GM21576 (cell line): ENCODE data around the gene HLA-DOB.

ENCODE experiments used
- ATAC-seq: cut with Tn5 transposase; IDR thresholded peaks from one replicate; pipeline ENCODE4 v1.9.1; 2021; ENCODE audit warnings: mild to moderate bottlenecking, moderate library complexity; ENCODE audit not compliant: unreplicated experiment

The HLA-DOB gene

DNA sequence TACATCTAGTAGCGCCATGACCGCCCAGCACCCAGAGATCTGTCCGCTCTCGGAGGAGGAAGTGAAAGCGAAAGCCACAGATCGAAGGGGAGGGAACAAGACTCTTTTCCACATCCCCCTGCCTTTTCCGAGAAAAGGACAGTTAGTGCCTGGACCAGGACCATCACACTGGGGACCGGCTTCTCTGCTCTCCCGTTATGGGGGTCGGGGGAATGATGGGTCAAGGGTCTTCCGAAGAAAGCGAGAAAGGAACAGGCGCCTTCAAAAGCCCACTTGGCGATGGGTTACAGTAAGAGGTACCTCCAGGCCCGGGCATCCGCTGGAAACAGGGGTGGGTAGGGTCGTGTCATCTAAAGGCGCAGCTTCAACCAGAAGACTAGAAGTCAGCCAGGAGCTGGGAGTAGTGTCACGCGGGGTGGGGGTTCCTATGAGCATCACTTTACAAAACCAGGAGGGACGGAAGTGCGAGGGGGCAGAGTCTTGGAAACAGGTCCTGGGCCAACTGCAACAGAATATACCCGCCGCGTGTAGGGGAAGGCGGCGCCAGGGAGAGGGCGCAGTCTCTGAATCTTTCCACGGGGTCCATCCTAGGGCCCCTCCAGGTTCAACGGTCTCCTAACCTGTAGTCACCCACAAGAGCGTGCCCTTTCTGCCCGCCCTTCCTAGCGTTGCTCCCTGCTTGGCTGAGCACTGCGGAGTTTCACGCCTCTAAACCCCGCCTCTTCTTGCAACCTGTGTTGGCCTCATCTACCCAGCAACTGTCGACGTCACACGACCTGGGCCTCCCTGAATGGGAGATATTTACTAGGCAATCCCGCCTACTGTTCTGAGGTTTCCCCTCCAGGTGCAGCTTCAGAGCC is 27.4 kb upstream of the HLA-DOB start, which contains the start of gene PSMB8:
TSS of gene PSMB8 (minus strand) at position 69 of the 860 bp plus-strand sequence. CDS start at position 18, 51 bp downstream.
- ATAC-seq: peak; percentile 64

DNA sequence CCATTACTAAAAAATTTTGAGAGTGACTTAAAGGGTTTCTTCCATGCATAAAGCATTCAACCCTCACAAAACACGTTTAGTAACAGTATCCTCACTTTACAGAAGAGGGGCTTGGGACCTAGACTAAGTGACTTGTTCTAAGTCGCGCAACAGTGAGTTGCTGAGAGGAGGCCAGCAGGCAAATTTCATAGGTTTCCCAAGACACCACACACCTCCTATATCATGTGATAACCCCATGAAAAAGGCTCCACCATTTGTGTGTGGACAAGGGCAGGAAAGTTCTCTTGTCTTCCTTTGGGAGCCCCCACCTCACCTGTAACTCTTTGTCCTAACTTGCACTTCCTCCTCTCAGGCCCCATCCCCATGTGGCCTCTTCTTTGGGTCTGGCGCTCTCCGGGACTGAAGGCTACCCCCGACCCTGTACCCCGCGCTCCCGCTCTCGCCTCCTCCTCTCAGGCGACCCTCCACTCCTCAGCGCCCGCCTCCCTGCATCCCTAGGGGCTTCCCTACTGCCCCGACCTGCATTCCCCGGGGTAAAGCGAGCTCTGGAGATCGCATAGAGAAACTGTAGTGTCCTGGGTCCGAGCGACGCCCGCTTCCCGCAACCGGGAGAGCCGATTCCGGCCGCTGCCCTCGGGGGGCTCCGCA is 26.7 kb upstream of the HLA-DOB start:
- ATAC-seq: no peak

DNA sequence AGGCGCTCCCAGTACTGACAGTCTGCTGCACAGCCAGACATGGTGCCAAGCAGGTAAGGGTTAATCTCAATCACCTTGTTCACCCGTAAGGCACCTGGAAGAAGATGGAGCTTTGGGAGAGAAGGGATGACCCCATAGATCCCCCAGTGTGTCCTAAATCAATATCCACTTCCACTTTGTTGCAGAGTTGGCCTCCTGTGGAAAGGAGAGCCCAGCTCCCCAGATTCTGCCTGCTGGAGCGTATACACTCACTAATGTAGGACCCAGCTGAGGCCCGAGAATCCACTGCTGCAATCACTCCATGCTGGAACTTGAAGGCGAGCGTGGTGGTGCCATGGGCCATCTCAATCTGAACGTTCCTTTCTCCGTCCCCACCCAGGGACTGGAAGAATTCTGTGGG is 25.9 kb upstream of the HLA-DOB start:
- no peak for ATAC-seq

DNA sequence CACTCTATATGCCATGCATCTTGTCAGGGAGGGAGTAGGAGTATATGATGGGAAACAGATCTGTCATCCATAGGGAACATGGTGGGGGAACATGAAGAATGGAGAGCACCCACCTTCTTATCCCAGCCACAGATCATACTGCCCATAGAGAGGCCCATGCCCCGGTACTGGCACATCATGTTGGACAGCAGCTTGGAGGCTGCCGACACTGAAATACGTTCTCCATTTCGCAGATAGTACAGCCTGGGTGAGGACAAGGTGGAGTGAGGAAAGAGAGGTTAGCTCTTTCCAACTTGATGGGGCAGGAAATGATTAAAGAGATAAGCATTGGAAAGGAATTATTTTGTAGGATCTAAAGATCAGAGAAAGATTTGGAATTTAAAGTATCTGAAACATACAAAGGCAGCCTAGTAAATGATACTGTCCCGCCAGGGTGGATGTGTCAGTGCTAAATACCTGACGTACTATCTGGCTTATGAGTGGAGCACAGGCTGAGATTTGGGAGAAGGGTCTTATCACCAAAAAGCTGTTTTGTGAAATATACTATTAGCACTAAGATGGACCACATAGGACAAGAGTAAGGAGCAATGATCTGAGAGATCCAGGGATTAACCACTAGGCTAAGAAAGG is 25.3 kb upstream of the HLA-DOB start:
- ATAC-seq: no peak

DNA sequence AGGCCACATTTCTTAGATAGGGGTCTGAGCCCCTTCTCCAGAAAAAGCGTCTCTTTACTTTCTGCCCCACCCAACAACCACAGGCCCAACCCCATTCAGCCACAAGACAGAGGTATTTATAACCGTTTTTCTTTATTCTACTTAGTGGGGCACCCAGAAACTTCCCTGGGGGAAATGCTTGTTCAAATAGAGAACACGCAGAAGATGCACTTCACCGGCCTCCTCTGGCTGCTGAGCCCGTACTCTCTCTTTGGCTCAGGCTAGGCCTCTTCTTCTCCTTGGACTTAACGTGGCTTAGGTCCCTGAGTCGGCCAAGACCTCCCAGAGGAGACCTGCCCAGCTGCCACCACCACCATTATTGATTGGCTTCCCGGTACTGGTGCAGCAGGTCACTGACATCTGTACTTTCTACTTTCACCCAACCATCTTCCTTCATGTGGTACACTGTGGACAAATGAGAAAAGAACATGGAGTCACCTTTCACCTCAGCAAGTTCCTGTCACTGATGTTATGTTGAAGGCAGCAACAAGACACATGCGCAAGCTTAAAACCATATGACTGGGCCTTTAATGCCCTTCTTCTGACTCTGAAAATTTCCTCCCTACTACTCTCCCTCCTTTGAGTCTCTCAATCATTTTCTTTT is 23.9 kb upstream of the HLA-DOB start:
- ATAC-seq: no peak

DNA sequence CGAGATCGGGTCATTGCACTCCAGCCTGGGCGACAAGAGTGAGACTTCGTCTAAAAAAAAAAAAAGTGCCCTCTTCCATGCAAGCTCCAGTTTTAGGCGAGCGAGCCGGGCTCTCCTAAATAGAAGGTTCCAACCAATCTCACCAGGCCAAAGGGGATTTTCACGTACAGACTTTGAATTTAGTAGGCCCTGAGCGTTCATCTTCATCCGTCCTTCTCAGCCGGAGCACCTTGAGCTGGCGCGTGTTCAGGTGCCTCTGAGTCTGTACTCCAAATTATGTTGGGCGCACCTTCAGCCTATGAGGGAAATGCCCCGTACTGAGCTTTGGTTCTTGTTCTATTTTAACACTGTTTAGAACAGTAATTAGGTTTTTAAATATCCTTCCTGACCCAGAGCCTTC is 22.6 kb upstream of the HLA-DOB start:
- no peak for ATAC-seq

DNA sequence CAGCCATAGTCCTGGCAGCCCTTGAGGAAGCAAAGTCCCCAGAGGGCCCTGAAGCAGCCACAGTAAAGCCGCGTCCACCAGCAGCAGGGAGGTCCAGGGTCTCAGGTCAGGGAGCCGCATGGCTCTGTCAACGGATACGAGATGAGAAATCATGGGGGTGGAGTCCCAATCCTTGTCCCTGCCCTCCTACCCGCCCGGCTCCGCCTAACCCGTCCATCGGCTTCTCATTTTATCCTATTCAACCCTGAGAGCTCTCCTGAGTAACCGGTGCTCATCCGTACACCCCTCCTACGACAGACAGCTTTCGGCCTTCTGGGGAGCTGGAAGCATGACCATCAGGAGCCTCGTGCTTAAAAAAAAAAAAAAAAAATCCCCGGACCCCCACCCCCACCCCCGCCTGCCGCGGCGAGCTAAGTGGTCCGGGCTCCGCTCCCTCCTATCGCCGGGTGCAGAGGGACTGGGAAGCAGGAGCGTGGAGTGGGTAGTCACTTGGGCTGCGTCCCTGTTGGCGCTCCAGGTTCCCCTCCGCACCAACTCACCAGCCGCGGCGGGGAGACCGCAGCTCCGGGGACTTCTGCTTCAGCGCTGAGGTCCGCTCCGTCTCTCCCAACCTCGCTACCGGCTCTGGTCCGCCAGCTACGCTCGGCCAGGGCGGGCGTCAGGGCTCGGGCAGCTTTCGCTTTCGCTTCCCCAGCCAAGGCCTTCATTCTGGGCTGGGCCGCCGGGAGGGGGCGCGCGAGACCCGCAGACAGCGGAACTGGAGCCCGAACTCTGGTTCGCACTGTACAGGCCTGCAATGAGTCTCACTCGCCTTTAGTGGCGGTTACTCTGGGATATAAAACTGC is 21.5 kb upstream of the HLA-DOB start, which contains the start of gene TAP2:
TSS of gene TAP2 (minus strand) at position 626 of the 845 bp plus-strand sequence. CDS start at position 120, 506 bp downstream.
- peak; percentile 71 for ATAC-seq

DNA sequence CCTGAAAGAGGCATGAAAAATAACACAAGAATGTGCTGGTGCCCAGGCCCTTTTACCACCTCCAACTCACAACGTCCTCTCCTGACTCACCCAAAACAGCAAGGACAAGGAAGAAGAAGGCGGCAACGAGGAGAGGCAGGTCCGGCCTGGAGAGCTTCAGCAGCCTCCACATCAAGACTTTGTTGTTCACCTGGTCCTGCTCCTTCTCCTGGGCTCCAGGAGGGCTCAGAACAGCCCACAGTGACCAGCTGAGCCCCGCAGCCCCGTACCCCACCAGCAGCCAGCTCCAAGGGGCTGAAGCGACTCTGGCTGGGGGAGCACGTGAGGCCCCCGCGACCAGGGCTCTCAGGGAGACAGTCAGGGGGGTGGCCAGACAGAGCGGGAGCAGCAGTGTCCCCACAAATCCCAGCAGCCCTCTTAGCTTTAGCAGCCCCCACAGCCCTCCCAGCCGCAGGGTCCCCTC is 20.9 kb upstream of the HLA-DOB start:
- ATAC-seq: peak; percentile 2

DNA sequence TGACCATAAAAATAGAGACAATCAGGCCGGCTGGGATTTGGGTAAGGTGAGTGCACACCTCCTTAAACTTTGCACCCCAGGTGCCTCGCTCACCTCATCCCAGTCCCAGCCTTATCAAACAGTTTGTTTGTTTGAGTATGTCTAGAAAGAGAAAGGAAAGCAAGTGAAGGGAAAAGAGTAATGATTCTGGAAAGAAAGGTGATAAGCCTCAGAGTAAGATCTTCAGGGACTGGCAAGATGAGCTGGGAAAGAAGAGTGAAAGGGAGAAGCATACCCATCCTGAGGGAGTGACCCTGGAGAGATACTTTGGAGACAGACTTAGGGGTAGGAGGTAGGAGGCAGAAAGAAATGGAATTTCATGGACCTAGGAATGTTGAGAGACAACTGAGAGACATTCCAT is 20.1 kb upstream of the HLA-DOB start:
- no peak for ATAC-seq

DNA sequence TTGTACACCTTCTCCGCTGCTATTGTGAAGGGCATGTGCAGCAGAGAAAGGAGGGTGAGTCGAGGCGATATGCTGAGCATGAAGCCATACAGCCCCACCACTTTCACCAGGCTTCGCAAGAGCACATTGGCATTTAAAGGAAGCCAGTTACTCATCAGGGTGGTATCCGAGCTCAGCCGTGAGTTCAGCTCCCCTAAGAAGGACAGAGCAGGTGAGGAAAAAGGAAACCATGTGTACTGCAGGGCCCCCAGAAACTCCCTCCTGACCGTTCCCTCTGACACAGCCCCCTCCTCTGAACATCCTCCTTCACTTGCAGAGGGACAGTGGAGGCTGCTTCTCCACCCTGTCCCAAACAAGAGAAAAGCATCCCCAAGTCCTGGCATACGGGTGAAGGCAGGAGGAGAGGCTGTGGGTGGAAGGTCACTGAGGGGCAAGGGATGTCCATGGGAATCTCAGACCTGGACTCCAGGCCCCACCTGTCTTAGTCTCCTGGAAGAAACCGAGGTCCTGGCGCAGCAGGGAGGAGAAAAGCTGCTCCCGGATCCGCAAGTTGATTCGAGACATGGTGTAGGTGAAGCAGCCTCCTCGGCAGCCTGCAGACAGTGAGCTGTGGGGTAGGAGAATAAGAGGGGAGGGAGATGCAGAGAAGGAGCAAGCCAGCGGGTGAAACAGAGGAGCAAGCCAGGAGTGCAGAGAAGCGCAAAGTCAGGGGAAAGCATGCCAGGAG is 18.5 kb upstream of the HLA-DOB start:
- no peak for ATAC-seq

DNA sequence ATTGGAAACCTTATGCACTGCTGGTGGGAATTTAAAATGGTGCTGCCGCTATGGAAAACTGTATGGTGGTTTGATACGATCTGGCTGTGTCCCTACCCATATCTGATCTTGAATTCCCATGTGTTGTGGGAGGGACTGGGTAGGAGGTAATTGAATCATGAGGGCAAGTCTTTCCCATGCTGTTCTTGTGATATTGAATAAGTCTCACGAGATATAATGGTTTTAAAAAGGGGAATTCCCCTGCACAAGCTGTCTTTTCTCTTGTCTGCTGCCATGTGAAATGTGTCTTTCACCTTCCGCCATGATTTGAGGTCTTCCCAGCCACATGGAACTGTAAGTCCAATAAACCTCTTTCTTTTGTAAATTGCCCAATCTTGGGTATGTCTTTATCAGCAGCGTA is 16.9 kb upstream of the HLA-DOB start:
- no peak for ATAC-seq

DNA sequence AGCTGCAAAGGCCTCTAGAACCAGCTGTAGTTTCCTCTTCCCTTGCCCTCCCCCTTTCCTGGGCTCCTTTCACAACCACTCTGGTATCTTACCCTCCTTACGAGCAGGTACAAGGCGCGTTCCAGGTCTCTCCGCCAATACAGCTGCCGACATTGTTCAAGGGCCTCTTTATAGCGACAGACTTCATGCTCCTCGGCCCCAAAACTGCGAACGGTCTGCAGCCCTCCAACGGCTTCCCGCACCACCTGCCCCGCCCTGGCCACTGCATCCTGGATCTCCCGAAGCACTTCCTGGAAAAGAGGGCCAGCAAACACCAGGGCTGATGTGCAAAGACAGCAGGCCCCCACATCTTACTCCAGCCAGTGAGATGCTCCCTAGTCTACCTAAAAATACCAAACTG is 15.7 kb upstream of the HLA-DOB start:
- ATAC-seq: no peak

DNA sequence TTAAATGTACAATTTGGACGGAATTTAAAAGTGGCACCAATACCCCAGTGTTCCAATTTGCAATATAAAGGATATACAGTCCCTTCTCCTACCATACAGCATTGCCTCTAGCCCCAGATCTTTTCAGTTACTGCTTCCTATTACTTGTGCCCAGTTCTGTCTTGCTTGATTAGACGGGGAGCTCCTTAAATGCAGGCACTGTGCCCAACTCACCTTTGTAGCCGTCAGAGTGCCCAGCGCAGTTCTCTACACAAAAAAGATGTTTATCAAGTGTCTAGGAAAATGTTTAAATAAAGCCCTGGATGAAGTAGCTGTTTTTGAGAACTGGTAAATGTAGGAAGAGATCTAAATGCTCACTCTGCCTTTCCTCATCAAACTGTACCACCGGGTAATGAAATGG is 14.1 kb upstream of the HLA-DOB start:
- no peak for ATAC-seq

DNA sequence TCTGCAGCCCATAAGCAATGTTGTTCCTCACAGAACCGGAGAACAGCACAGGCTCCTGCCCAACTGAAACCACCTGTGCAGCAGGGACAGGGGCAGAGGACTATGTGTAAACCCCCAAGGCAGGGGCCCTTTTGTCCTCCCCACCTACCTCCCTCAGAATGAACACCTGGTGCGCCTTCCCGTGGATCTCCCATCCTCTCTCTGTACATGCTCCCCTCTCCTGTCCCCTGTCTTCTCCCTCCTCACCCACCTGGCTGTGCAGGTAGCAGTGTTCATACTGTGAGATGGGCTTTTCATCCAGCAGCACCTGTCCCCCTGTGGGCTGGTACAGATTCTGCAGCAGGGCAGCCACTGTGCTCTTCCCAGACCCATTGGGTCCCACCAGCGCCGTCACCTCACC is 13.2 kb upstream of the HLA-DOB start:
- no peak for ATAC-seq

DNA sequence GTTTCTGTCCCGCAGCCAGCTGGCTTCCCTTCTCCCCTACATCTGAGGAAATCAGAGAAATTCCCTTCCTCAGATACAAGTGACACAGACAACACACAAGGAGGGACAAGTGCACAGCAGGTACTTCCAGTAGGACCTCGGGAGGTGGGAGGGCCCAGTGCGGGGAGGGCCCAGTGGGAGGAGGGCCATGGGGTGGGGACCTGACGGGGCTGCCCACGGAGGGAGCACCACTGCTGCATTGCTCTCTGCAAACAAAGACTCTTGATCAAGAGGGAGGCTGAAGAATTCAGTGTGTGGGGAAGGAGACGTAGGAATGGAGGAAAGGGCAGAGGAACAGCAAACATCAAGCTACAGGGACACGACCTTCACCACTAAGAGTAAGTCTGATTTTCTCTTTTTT is 12.7 kb upstream of the HLA-DOB start:
- no peak for ATAC-seq

DNA sequence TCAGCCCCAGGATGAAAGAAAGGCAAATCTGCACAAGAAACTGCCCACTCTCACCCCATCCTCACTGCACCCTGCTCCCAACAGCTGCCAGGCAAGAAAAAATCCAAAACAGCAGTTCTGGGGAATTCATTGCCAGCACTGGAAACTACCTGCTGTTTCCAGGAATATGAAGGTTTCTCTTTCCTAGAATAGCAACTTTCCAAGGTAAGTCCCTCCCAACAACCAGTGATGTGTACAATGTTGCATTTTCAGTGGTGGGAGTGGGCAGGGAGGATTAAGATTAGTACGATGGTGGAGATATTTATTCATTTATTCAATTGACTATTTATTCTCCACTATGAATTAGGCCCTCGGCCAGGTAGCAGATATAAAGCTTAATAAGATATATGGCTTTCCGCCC is 10.2 kb upstream of the HLA-DOB start:
- ATAC-seq: no peak

DNA sequence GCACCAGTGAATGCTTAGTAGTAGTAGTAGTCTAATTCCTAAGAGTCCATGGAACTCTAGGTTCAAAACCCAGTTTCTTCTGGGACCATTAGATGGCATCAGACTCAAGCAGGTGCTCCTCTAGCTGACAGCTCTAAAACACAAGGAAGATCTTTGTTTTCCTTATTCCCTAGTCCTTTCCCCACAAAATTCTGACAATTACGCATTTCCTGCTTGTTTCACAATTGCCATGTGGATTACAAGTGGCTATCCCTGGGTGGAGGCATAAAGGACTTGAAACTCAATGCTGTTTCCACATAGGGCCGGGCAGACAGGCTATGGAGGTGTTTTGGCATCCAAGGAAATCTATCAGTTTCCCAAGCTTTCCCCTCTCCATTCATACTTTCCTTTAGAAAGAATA is 9.2 kb upstream of the HLA-DOB start:
- no peak for ATAC-seq

DNA sequence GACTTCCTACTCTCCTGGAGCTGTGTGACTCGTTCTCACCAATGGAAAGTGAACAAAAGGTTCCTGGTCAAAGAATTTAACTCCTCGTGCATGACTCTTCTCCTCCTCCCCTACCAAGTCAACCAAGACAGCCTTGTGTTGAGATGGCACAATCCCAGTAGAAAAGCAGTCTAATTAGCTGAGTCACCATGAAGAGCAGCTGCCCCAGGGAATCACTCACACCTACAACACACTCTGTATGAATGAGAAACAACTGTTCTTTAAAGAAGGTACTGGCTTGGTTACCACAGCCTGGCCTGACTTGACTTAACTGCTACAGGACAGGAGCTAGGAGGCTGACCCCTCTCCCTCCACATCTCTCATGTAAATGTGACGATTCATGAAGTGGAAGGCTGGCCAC is 2.9 kb upstream of the HLA-DOB start:
- ATAC-seq: no peak

DNA sequence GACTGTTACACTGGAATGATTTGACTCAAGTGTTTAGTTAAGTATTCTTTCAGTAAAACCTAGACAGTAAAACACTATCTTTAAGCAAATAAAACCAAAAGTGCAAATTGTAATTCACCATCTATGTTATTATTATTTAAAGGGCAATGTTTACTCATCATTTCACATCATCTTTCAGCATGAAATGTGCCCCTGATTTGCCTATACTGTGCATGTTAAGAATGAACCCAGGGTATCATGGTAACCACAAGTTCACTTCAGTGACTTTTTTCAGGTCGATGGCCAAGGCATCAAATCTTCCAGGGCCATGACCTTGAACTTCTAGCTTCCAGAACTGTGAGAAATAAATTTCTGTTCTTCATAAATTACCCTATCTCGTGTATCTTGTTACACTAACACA is 2.1 kb upstream of the HLA-DOB start:
- no peak for ATAC-seq

DNA sequence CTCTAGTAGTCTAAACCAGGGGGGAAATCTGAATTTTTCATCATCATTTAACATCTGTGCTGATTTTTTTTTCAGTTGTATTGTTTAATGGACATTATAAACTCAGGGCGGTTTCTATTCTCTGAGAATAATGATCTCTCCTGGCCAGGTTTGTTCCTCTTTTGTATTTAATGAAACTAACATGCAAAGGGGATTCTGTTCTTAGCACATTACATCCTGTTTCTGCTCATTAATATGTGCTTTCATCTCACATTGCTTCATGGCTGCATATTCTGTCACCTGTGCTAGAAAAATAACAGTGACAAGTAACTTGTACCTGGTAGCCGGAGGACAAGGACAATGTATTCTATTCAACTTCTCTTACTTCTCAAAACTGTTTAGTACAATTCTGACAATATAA is 806 bp downstream of the HLA-DOB start:
- no peak for ATAC-seq
